GM18870 (cell line): ENCODE data around the gene TGFB2.

Experiments used
- ATAC-seq: cut with Tn5 transposase; IDR thresholded peaks from one replicate; pipeline ENCODE4 v1.9.1; 2021; ENCODE audit warnings: moderate library complexity; ENCODE audit not compliant: unreplicated experiment

TGFB2 gene

GRCh38 chr1:218357893-218358232, 12.7 kb downstream of the TGFB2 start:
- no peak for ATAC-seq

- ATAC-seq, result no peak
These were observed 16.3 kb downstream of the TGFB2 start for GRCh38 chr1:218361298-218362065.

- ATAC-seq, result no peak
These were observed 17.4 kb downstream of the TGFB2 start for GRCh38 chr1:218362418-218363076.

GRCh38 chr1:218363141-218363540, 18.0 kb downstream of the TGFB2 start:
- no peak for ATAC-seq

- ATAC-seq, result no peak
These were observed 19.0 kb downstream of the TGFB2 start for GRCh38 chr1:218364028-218364710.

GRCh38 chr1:218365226-218365999, 20.3 kb downstream of the TGFB2 start:
- ATAC-seq, result no peak

GRCh38 chr1:218366322-218367052, 21.4 kb downstream of the TGFB2 start:
- ATAC-seq, result no peak

- no peak for ATAC-seq
These were observed 22.0 kb downstream of the TGFB2 start for GRCh38 chr1:218367118-218367517.

- ATAC-seq, result no peak
These were observed 23.6 kb downstream of the TGFB2 start for GRCh38 chr1:218368686-218369085.

GRCh38 chr1:218369688-218370511, 24.8 kb downstream of the TGFB2 start:
- ATAC-seq, result no peak

- ATAC-seq, result no peak
These were observed 27.0 kb downstream of the TGFB2 start for GRCh38 chr1:218371927-218372672.

- no peak for ATAC-seq
These were observed 29.5 kb downstream of the TGFB2 start for GRCh38 chr1:218374401-218375353.

GRCh38 chr1:218376722-218377121, 31.6 kb downstream of the TGFB2 start:
- no peak for ATAC-seq

- ATAC-seq, result peak; percentile 90
These were observed 32.1 kb downstream of the TGFB2 start for GRCh38 chr1:218377143-218377660.

GRCh38 chr1:218380125-218380977, 35.2 kb downstream of the TGFB2 start:
- no peak for ATAC-seq

GRCh38 chr1:218382261-218382660, 37.1 kb downstream of the TGFB2 start:
- no peak for ATAC-seq

GRCh38 chr1:218383051-218383450, 37.9 kb downstream of the TGFB2 start:
- no peak for ATAC-seq
